Tibial artery (tissue), 4 donors: ENCODE measurements around the gene SYNDIG1.

Experiments
- DNase-seq, 2 donors: peaks; one replicate each; pipeline ENCODE4 v3.0.0-alpha.2; 2019
- H3K27ac ChIP-seq, 2 donors: fragments of 200-600 bp; sonication (generic) in 1 of 2; 1 replicate in 1 of 2; 2 replicates in 1 of 2; pipeline ENCODE4 v1.5.1; 2018 to 2019; ENCODE audit warnings: mild to moderate bottlenecking in 1 of 2
- H3K27me3 ChIP-seq, 2 donors: fragments of 200-600 bp; sonication (generic) in 1 of 2; one replicate each; pipeline versions ENCODE4 v1.5.1 to v1.6.0; 2016 to 2019
- H3K36me3 ChIP-seq, 3 donors: fragments of 200-600 bp; sonication (generic) in 2 of 3; one replicate each; pipeline ENCODE4 v1.5.1; 2016 to 2019; ENCODE audit warnings: mild to moderate bottlenecking in 2 of 3
- H3K4me1 ChIP-seq, 4 donors: fragments of 200-600 bp; sonication (generic) in 2 of 4; 1 replicate in 3 of 4; 2 replicates in 1 of 4; pipeline ENCODE4 v1.5.1; 2016 to 2019
- H3K4me3 ChIP-seq, 2 donors: fragments of 200-600 bp; sonication (generic) in 1 of 2; 1 replicate in 1 of 2; 2 replicates in 1 of 2; pipeline ENCODE4 v1.5.1; 2018 to 2019; ENCODE audit warnings: mild to moderate bottlenecking in 2 of 2
- H3K9me3 ChIP-seq, 3 donors: fragments of 200-600 bp; sonication (generic) in 1 of 3; one replicate each; pipeline ENCODE4 v1.5.1; 2016 to 2019
- CTCF ChIP-seq, 2 experiments: fragments of 200-600 bp in 1 of 2; fragments of 450-650 bp in 1 of 2; IDR thresholded peaks; one replicate each; pipeline ENCODE4 v1.5.1; 2017 to 2019; ENCODE audit warnings: antibody characterized with exemption in 2 of 2, mild to moderate bottlenecking in 1 of 2, moderate library complexity in 1 of 2
- intact Hi-C: fragments of 100-400 bp; cut with DNase I; formaldehyde crosslinking; loops from one replicate; pipeline ENCODE4 v1.15.0; 2023; ENCODE audit warnings: low total_unique reads

SYNDIG1 gene

GRCh38 chr20:24610341-24611115 lies 141.1 kb downstream of the SYNDIG1 start:
- DNase-seq = no peak
- no peak for TF ChIP-seq CTCF (IDR thresholded peaks at IDR 0.05)
- Histone ChIP-seq H3K27ac (no peak overlapping the region), H3K4me1 (no peaks in the 10 kb centered on the region), H3K36me3 (no peaks in the 10 kb centered on the region), H3K27me3 (no peaks in the 10 kb centered on the region), H3K4me3 (no peak overlapping the region), H3K9me3 (no peaks in the 10 kb centered on the region)
- intact Hi-C loops = no loop called here

GRCh38 chr20:24611360-24612140 lies 142.1 kb downstream of the SYNDIG1 start:
- DNase-seq = no peak
- Histone ChIP-seq H3K36me3 (no peaks in the 10 kb centered on the region), H3K4me1 (no peaks in the 10 kb centered on the region), H3K9me3 (no peaks in the 10 kb centered on the region), H3K27me3 (no peaks in the 10 kb centered on the region), H3K4me3 (no peak overlapping the region), H3K27ac (no peak overlapping the region)
- TF ChIP-seq CTCF (IDR thresholded peaks at IDR 0.05) = no peak
- intact Hi-C loops = no loop called here

GRCh38 chr20:24612799-24613775 lies 143.7 kb downstream of the SYNDIG1 start:
- no peak overlapping the region for H3K27ac ChIP-seq
- no peaks in the 10 kb centered on the region for H3K36me3 ChIP-seq
- no peak overlapping the region for H3K4me3 ChIP-seq
- no peaks in the 10 kb centered on the region for H3K9me3 ChIP-seq
- H3K4me1 ChIP-seq = no peaks in the 10 kb centered on the region
- TF ChIP-seq CTCF (IDR thresholded peaks at IDR 0.05) = no peak
- no peaks in the 10 kb centered on the region for H3K27me3 ChIP-seq
- DNase-seq = no peak
- intact Hi-C loops = no loop called here

- H3K4me1 ChIP-seq = no peaks in the 10 kb centered on the region
- no peak overlapping the region for H3K27ac ChIP-seq
- no peaks in the 10 kb centered on the region for H3K27me3 ChIP-seq
- H3K36me3 ChIP-seq = no peaks in the 10 kb centered on the region
- DNase-seq = no peak
- intact Hi-C loops = no loop called here
- no peaks in the 10 kb centered on the region for H3K9me3 ChIP-seq
- no peak for TF ChIP-seq CTCF (IDR thresholded peaks at IDR 0.05)
- no peak overlapping the region for H3K4me3 ChIP-seq
These were observed 144.9 kb downstream of the SYNDIG1 start for GRCh38 chr20:24614341-24614740.

GRCh38 chr20:24615353-24615752 lies 145.9 kb downstream of the SYNDIG1 start:
- intact Hi-C loops = no loop called here
- Histone ChIP-seq H3K4me3 (no peak overlapping the region), H3K9me3 (no peaks in the 10 kb centered on the region), H3K4me1 (no peaks in the 10 kb centered on the region), H3K27ac (no peak overlapping the region), H3K27me3 (no peaks in the 10 kb centered on the region), H3K36me3 (no peaks in the 10 kb centered on the region)
- no peak for DNase-seq
- TF ChIP-seq CTCF (IDR thresholded peaks at IDR 0.05) = no peak
